ENCODE data around the gene FLNA. TPM values are rescaled to one million over a fixed set of nuclear protein-coding genes. Genes with fewer than 3 reads are reported as not detected.

Gene FLNA
- total RNA-seq, 1 experiment from 2014 or later: 1,210 TPM

GRCh38 chrX:154367474-154368308, 6.7 kb downstream of the FLNA start:
- TF ChIP-seq EZH2 (IDR thresholded peaks at IDR 0.05; ENCODE audit: borderline replicate concordance, low read depth, low read length, poor library complexity, severe bottlenecking) (no peak), CTCF (conservative IDR thresholded peaks at IDR 0.05; ENCODE audit: low read depth, low read length) (no peak)
- intact Hi-C loops (cut with micrococcal nuclease; ENCODE audit: unreplicated experiment): no loop called here
- CTCF ChIA-PET: no interaction called here
- H3K4me1 ChIP-seq (ENCODE audit: insufficient read depth, low read length, poor library complexity, severe bottlenecking): peaks cover 13% of the 10 kb centered on the region
- H3K9me3 ChIP-seq (ENCODE audit: low read depth, low read length, poor library complexity, severe bottlenecking): no peaks in the 10 kb centered on the region
- H3K36me3 ChIP-seq (ENCODE audit: insufficient read depth, low read length, poor library complexity, severe bottlenecking): peaks cover 55% of the 10 kb centered on the region
- H3K4me3 ChIP-seq (ENCODE audit: low read depth, low read length, poor library complexity, severe bottlenecking): peak overlapping the region; percentile 81
- BruUV-seq (replicated peaks): no TSS peak
- H3K27ac ChIP-seq (ENCODE audit: low read depth, low read length, poor library complexity, severe bottlenecking): peak overlapping the region; percentile 96
- POLR2A ChIA-PET (ENCODE audit: low non-redundant PET): no interaction called here
- H3K27me3 ChIP-seq (replicated peaks; ENCODE audit: insufficient read depth, low read depth, low read length, poor library complexity): no peaks in the 10 kb centered on the region
- no peak for DNase-seq (ENCODE audit: low spot score)

- Histone ChIP-seq H3K4me1 (ENCODE audit: insufficient read depth, low read length, poor library complexity, severe bottlenecking) (peaks cover 5% of the 10 kb centered on the region), H3K27me3 (replicated peaks; ENCODE audit: insufficient read depth, low read depth, low read length, poor library complexity) (no peaks in the 10 kb centered on the region), H3K9me3 (ENCODE audit: low read depth, low read length, poor library complexity, severe bottlenecking) (no peaks in the 10 kb centered on the region), H3K4me3 (ENCODE audit: low read depth, low read length, poor library complexity, severe bottlenecking) (no peak overlapping the region), H3K36me3 (ENCODE audit: insufficient read depth, low read length, poor library complexity, severe bottlenecking) (peaks cover 65% of the 10 kb centered on the region), H3K27ac (ENCODE audit: low read depth, low read length, poor library complexity, severe bottlenecking) (peak overlapping the region; percentile 96)
- CTCF ChIA-PET: no interaction called here
- no TSS peak for BruUV-seq (replicated peaks)
- no peak for DNase-seq (ENCODE audit: low spot score)
- TF ChIP-seq EZH2 (IDR thresholded peaks at IDR 0.05; ENCODE audit: borderline replicate concordance, low read depth, low read length, poor library complexity, severe bottlenecking) (no peak), CTCF (conservative IDR thresholded peaks at IDR 0.05; ENCODE audit: low read depth, low read length) (no peak)
- intact Hi-C loops (cut with micrococcal nuclease; ENCODE audit: unreplicated experiment): no loop called here
- POLR2A ChIA-PET (ENCODE audit: low non-redundant PET): no interaction called here
These were observed 7.8 kb downstream of the FLNA start for GRCh38 chrX:154366666-154367055.

- peaks cover 70% of the 10 kb centered on the region for H3K36me3 ChIP-seq (ENCODE audit: insufficient read depth, low read length, poor library complexity, severe bottlenecking)
- CTCF ChIA-PET: no interaction called here
These were observed 8.3 kb downstream of the FLNA start for GRCh38 chrX:154365997-154366665.

More at GRCh38 chrX:154365997-154366665, 8.3 kb downstream of the FLNA start:
- Histone ChIP-seq H3K27me3 (replicated peaks; ENCODE audit: insufficient read depth, low read depth, low read length, poor library complexity) (no peaks in the 10 kb centered on the region), H3K27ac (ENCODE audit: low read depth, low read length, poor library complexity, severe bottlenecking) (no peak overlapping the region), H3K9me3 (ENCODE audit: low read depth, low read length, poor library complexity, severe bottlenecking) (no peaks in the 10 kb centered on the region), H3K4me1 (ENCODE audit: insufficient read depth, low read length, poor library complexity, severe bottlenecking) (peaks cover 5% of the 10 kb centered on the region), H3K4me3 (ENCODE audit: low read depth, low read length, poor library complexity, severe bottlenecking) (no peak overlapping the region)
- POLR2A ChIA-PET (ENCODE audit: low non-redundant PET): no interaction called here
- TF ChIP-seq CTCF (conservative IDR thresholded peaks at IDR 0.05; ENCODE audit: low read depth, low read length) (no peak), EZH2 (IDR thresholded peaks at IDR 0.05; ENCODE audit: borderline replicate concordance, low read depth, low read length, poor library complexity, severe bottlenecking) (no peak)
- no peak for DNase-seq (ENCODE audit: low spot score)
- intact Hi-C loops (cut with micrococcal nuclease; ENCODE audit: unreplicated experiment): no loop called here
- BruUV-seq (replicated peaks): no TSS peak

Measured in A673 (cell line).